CD8-positive, alpha-beta memory T cell (primary cell): ENCODE data around the gene BRIP1. TPM values are rescaled to one million over a fixed set of nuclear protein-coding genes. Genes with fewer than 3 reads are reported as not detected.
A peak's percentile ranks its signal among the peaks of the same experiment; 100 is the strongest.
"Not testable (repeated sequence)": the region's sequence is repeated elsewhere in the genome, so short reads cannot be mapped to it uniquely, and the experiment has no call there.

ENCODE experiments used
- CTCF ChIA-PET: fragments of 350-600 bp; sonication (Branson Sonifier 250); formaldehyde crosslinking; loops from one replicate; lab custom pipeline; 2021; ENCODE audit warnings: antibody characterized with exemption; lab: Charles Lee
- POLR2A ChIA-PET: fragments of 350-600 bp; sonication (Branson Sonifier 250); formaldehyde crosslinking; loops from one replicate; lab custom pipeline; 2021; ENCODE audit warnings: antibody characterized with exemption; lab: Charles Lee
- DNase-seq, 5 donors: peaks; one replicate each; pipeline versions ENCODE4 v3.0.0 to v3.0.0-alpha.2; 2020 to 2022; ENCODE audit warnings: mixed read lengths in 1 of 5
- H3K27ac ChIP-seq: one replicate; pipeline ENCODE4 v1.7.0; 2013; ENCODE audit warnings: low read depth, mild to moderate bottlenecking, low read length, moderate library complexity
- H3K27me3 ChIP-seq: 2 replicates; pipeline ENCODE4 v1.7.0; 2013; ENCODE audit warnings: low read length, mild to moderate bottlenecking; ENCODE audit not compliant: insufficient read depth, poor library complexity, severe bottlenecking
- H3K36me3 ChIP-seq: 2 replicates; pipeline ENCODE4 v1.7.0; 2013; ENCODE audit warnings: mild to moderate bottlenecking, low read length, moderate library complexity; ENCODE audit not compliant: insufficient read depth
- H3K4me1 ChIP-seq: 2 replicates; pipeline ENCODE4 v1.7.0; 2013; ENCODE audit warnings: mild to moderate bottlenecking, low read length, moderate library complexity; ENCODE audit not compliant: insufficient read depth
- H3K4me3 ChIP-seq: 2 replicates; pipeline ENCODE4 v1.7.0; 2013; ENCODE audit warnings: mild to moderate bottlenecking, low read length
- H3K9me3 ChIP-seq: 2 replicates; pipeline ENCODE4 v1.7.0; 2013; ENCODE audit warnings: mild to moderate bottlenecking, low read length
- H3K27ac Mint-ChIP-seq, 8 donors: one replicate each; pipeline ENCODE4 v1.8.0; 2020 to 2021; ENCODE audit warnings: mixed read lengths in 8 of 8, mild to moderate bottlenecking in 6 of 8, inconsistent platforms in 3 of 8, moderate library complexity in 3 of 8
- H3K27me3 Mint-ChIP-seq, 2 donors: one replicate each; pipeline ENCODE4 v1.8.0; 2020 to 2021; ENCODE audit warnings: mixed read lengths in 2 of 2, mild to moderate bottlenecking in 1 of 2, moderate library complexity in 1 of 2
- H3K36me3 Mint-ChIP-seq, 3 donors: one replicate each; pipeline ENCODE4 v1.8.0; 2020 to 2021; ENCODE audit warnings: mixed read lengths in 3 of 3, inconsistent platforms in 1 of 3, mild to moderate bottlenecking in 1 of 3
- H3K4me1 Mint-ChIP-seq, 3 donors: one replicate each; pipeline ENCODE4 v1.8.0; 2020 to 2021; ENCODE audit warnings: mixed read lengths in 3 of 3, inconsistent platforms in 1 of 3, mild to moderate bottlenecking in 1 of 3
- H3K4me3 Mint-ChIP-seq, 7 donors: one replicate each; pipeline ENCODE4 v1.8.0; 2020 to 2021; ENCODE audit warnings: mixed read lengths in 7 of 7, mild to moderate bottlenecking in 6 of 7, moderate library complexity in 4 of 7, inconsistent platforms in 2 of 7
- H3K9me3 Mint-ChIP-seq, 5 donors: one replicate each; pipeline ENCODE4 v1.8.0; 2020 to 2022; ENCODE audit warnings: mixed read lengths in 5 of 5, mild to moderate bottlenecking in 3 of 5, moderate library complexity in 2 of 5, inconsistent platforms in 1 of 5
- polyA plus RNA-seq: library from polyadenylated mRNA; unstranded; fragments of 300-500 nt; fragmentation: Illumina TruSeq; gene quantifications from one replicate; pipeline ENCODE4 v1.2.3, GENCODE V29; 2021
- total RNA-seq, 2 experiments: library from RNA; stranded (reverse); gene quantifications; one replicate each; pipeline ENCODE4 v1.2.3, GENCODE V29; 2021

BRIP1 gene
- total and polyA plus RNA-seq, 3 experiments from 2014 or later = 0.86 to 11.7 (median 11.3) TPM

- ChIA-PET CTCF (no interaction called here), POLR2A (no interaction called here)
- Mint-ChIP-seq H3K36me3 (peaks cover 2 to 7% (median 2%) of the 10 kb centered on the region in 3 donors), H3K27ac (no peak overlapping the region), H3K4me3 (no peak overlapping the region), H3K9me3 (peaks cover 0 to 3% (median 0%) of the 10 kb centered on the region in 5 donors), H3K27me3 (no peaks in the 10 kb centered on the region), H3K4me1 (no peaks in the 10 kb centered on the region)
- Histone ChIP-seq H3K4me3 (no peak overlapping the region), H3K36me3 (no peaks in the 10 kb centered on the region), H3K27me3 (no peaks in the 10 kb centered on the region), H3K4me1 (no peaks in the 10 kb centered on the region), H3K27ac (no peak overlapping the region), H3K9me3 (no peaks in the 10 kb centered on the region)
- no peak for DNase-seq
These were observed 179.2 kb downstream of the BRIP1 start for GRCh38 chr17:61684172-61684571.

- ChIA-PET CTCF (no interaction called here), POLR2A (no interaction called here)
- Histone ChIP-seq H3K36me3 (no peaks in the 10 kb centered on the region), H3K27ac (no peak overlapping the region), H3K4me1 (no peaks in the 10 kb centered on the region), H3K27me3 (no peaks in the 10 kb centered on the region), H3K4me3 (no peak overlapping the region), H3K9me3 (no peaks in the 10 kb centered on the region)
- Mint-ChIP-seq H3K36me3 (peaks cover 0 to 2% (median 2%) of the 10 kb centered on the region in 3 donors), H3K9me3 (no peaks in the 10 kb centered on the region), H3K4me3 (no peak overlapping the region), H3K27ac (no peak overlapping the region), H3K27me3 (no peaks in the 10 kb centered on the region), H3K4me1 (no peaks in the 10 kb centered on the region)
- DNase-seq = no peak
These were observed 179.9 kb downstream of the BRIP1 start for GRCh38 chr17:61683466-61683865.

- no peaks in the 10 kb centered on the region for H3K36me3 ChIP-seq
- no peaks in the 10 kb centered on the region for H3K9me3 ChIP-seq
- H3K27me3 ChIP-seq = no peaks in the 10 kb centered on the region
- H3K27ac Mint-ChIP-seq = no peak overlapping the region
- H3K9me3 Mint-ChIP-seq = peaks cover 0 to 2% (median 0%) of the 10 kb centered on the region in 5 donors
- ChIA-PET CTCF (interaction anchor here (0.7 kb wide), 1 partner anchor 8 kb away, joined by 3 read pairs; no protein-coding TSS in a partner anchor), POLR2A (no interaction called here)
- H3K36me3 Mint-ChIP-seq = no peaks in the 10 kb centered on the region
- no peak overlapping the region for H3K4me3 Mint-ChIP-seq
- no peak overlapping the region for H3K27ac ChIP-seq
- no peak overlapping the region for H3K4me3 ChIP-seq
- no peaks in the 10 kb centered on the region for H3K4me1 ChIP-seq
- H3K27me3 Mint-ChIP-seq = no peaks in the 10 kb centered on the region
- DNase-seq = no peak
- H3K4me1 Mint-ChIP-seq = no peaks in the 10 kb centered on the region
These were observed 182.4 kb downstream of the BRIP1 start for GRCh38 chr17:61680921-61681320.

- H3K4me3 ChIP-seq = no peak overlapping the region
- ChIA-PET POLR2A (no interaction called here), CTCF (interaction anchor here (0.7 kb wide), 1 partner anchor 51 kb away, joined by 3 read pairs; no protein-coding TSS in a partner anchor)
- no peak overlapping the region for H3K27ac Mint-ChIP-seq
- H3K27me3 ChIP-seq = no peaks in the 10 kb centered on the region
- H3K27me3 Mint-ChIP-seq = no peaks in the 10 kb centered on the region
- no peaks in the 10 kb centered on the region for H3K36me3 Mint-ChIP-seq
- H3K9me3 ChIP-seq = no peaks in the 10 kb centered on the region
- DNase-seq = no peak
- H3K4me3 Mint-ChIP-seq = no peak overlapping the region
- H3K27ac ChIP-seq = no peak overlapping the region
- no peaks in the 10 kb centered on the region for H3K36me3 ChIP-seq
- no peaks in the 10 kb centered on the region for H3K4me1 ChIP-seq
- no peaks in the 10 kb centered on the region for H3K4me1 Mint-ChIP-seq
- H3K9me3 Mint-ChIP-seq = peaks cover 0 to 3% (median 0%) of the 10 kb centered on the region in 5 donors
These were observed 185.0 kb downstream of the BRIP1 start for GRCh38 chr17:61678339-61678738.

- CTCF ChIA-PET, POLR2A ChIA-PET: not testable (repeated sequence)
These were observed 186.0 kb downstream of the BRIP1 start for GRCh38 chr17:61677150-61677811.

GRCh38 chr17:61676522-61676921, 186.8 kb downstream of the BRIP1 start:
- H3K36me3 ChIP-seq, H3K9me3 Mint-ChIP-seq, H3K9me3 ChIP-seq, H3K27ac ChIP-seq, H3K4me1 ChIP-seq, H3K27me3 Mint-ChIP-seq, H3K4me3 ChIP-seq, H3K4me1 Mint-ChIP-seq, CTCF ChIA-PET, DNase-seq, H3K27ac Mint-ChIP-seq, H3K27me3 ChIP-seq, H3K4me3 Mint-ChIP-seq, H3K36me3 Mint-ChIP-seq, POLR2A ChIA-PET: not testable (repeated sequence)

More at GRCh38 chr17:61677150-61677811, 186.0 kb downstream of the BRIP1 start:
- not testable (repeated sequence) for H3K4me3 ChIP-seq, H3K9me3 Mint-ChIP-seq, H3K36me3 Mint-ChIP-seq, DNase-seq, H3K27me3 Mint-ChIP-seq, H3K4me3 Mint-ChIP-seq, H3K4me1 Mint-ChIP-seq, H3K9me3 ChIP-seq, H3K4me1 ChIP-seq, H3K27ac Mint-ChIP-seq, H3K27ac ChIP-seq, H3K27me3 ChIP-seq, H3K36me3 ChIP-seq

GRCh38 chr17:61674609-61675008, 188.7 kb downstream of the BRIP1 start:
- H3K27me3 Mint-ChIP-seq = peaks cover 2 to 11% of the 10 kb centered on the region in 2 donors
- H3K9me3 Mint-ChIP-seq, DNase-seq, H3K4me1 ChIP-seq, H3K4me3 Mint-ChIP-seq, H3K27ac ChIP-seq, H3K4me1 Mint-ChIP-seq, POLR2A ChIA-PET, H3K4me3 ChIP-seq, H3K9me3 ChIP-seq, H3K36me3 ChIP-seq, H3K27me3 ChIP-seq, H3K27ac Mint-ChIP-seq, H3K36me3 Mint-ChIP-seq: not testable (repeated sequence)
- CTCF ChIA-PET = interaction anchor here (1.8 kb wide), 1 partner anchor 15 kb away, joined by 3 read pairs; no protein-coding TSS in a partner anchor

- H3K36me3 Mint-ChIP-seq, H3K9me3 Mint-ChIP-seq, H3K4me3 Mint-ChIP-seq, H3K4me1 Mint-ChIP-seq, H3K9me3 ChIP-seq, H3K27ac ChIP-seq, H3K4me3 ChIP-seq, DNase-seq, POLR2A ChIA-PET, H3K27me3 ChIP-seq, H3K4me1 ChIP-seq, H3K36me3 ChIP-seq: not testable (repeated sequence)
- Mint-ChIP-seq H3K27ac (peak overlapping the region in 1 of 8 donors; percentile 14), H3K27me3 (peaks cover 2 to 12% of the 10 kb centered on the region in 2 donors)
- CTCF ChIA-PET = interaction anchor here (1.8 kb wide), 1 partner anchor 14 kb away, joined by 3 read pairs; no protein-coding TSS in a partner anchor
These were observed 190.1 kb downstream of the BRIP1 start for GRCh38 chr17:61673019-61673897.
